ENCODE data around the gene NCBP2.
"Not testable (repeated sequence)": the region's sequence is repeated elsewhere in the genome, so short reads cannot be mapped to it uniquely, and the experiment has no call there.

NCBP2 gene

DNA sequence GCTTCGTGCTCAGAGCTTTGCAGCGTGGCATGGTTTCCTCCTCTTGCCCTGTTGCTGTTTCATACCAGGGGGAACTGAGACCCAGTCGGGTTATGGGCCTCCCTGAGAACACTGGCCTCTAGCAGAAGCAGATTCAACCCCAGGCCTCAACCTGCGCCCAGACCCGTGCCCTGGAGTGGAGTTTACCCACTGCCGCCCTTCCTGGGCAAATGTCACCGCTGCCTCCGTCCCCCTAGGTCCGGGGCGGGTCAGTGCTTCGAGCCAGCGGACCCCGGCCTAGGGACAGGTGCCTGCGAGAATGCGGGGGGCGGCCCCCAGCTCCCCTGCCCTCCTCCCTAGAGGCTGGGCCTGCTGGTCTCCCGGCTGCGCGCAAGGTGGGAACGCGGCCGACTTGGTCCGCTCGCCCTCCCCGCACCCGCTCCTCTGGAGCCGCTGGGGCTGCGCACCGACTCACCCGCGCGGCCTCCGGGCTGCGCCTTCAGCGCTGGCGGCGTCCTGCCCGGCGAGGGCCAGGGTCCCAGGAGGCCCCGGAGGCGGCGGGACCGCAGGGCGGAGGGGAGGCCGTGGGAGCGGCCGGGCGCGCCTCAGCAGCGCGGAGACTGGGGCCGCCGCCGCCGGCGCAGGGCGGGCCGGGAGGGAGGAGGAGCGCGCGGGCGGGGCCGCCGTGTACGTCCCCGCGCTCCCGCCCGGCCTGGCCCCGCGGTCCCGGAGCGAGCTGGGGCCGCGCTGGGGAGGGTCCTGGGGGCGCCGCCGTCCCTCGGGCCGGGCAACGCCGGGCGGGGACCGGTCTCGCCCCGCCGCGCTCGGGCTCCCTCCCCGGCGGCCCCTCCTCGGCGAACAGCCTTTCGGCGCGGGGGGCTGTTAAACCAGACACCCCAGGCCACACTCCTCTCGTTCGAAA is 26.2 kb upstream of the NCBP2 start, which contains the start of gene PIGZ:
Gene PIGZ, minus strand, starts transcription at position 601 of the 901 bp plus-strand sequence. CDS start 16,802 bp downstream, outside the sequence.
- peak in 1 of 2 experiments; percentile 23 for DNase-seq

DNA sequence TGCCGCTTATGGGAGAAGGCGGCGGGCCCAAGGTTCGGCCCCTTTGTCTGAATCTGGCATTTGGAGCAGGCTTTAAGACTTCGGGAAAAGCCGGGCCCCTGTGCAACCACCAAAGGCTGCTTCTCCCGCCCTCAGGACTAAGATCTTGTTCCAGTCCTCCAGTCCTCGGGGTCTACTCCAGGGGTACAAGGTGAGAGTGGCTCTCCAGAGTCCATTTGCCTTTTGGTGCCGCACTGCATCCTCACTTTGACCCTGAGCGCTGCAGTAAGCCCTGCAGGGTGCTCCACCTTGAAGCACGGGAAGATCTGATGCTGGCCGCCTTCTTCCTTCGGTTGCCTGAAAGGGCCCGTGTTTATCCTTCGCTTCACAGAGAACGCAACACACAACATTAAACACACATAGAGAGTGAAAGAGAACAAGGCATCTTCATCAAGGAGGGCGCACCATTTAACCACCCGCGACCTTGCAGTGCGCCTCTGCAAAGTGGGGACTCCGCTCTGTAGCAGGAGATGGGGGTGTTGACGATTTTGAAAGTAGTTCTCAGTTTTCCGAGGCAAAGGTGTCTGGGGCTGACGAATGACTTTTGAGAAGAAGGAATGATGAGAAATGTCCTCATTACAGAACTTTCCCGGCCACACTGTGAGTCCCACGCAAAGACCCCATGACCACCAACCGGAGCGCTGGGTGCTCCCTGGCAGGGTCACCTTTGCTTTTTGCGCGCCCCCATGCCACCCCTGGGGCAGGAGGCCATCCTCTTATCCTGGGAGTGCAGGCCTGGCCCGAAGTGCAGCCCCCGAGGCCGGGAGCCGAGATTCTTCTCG is 25.3 kb upstream of the NCBP2 start:
- no peak for DNase-seq

DNA sequence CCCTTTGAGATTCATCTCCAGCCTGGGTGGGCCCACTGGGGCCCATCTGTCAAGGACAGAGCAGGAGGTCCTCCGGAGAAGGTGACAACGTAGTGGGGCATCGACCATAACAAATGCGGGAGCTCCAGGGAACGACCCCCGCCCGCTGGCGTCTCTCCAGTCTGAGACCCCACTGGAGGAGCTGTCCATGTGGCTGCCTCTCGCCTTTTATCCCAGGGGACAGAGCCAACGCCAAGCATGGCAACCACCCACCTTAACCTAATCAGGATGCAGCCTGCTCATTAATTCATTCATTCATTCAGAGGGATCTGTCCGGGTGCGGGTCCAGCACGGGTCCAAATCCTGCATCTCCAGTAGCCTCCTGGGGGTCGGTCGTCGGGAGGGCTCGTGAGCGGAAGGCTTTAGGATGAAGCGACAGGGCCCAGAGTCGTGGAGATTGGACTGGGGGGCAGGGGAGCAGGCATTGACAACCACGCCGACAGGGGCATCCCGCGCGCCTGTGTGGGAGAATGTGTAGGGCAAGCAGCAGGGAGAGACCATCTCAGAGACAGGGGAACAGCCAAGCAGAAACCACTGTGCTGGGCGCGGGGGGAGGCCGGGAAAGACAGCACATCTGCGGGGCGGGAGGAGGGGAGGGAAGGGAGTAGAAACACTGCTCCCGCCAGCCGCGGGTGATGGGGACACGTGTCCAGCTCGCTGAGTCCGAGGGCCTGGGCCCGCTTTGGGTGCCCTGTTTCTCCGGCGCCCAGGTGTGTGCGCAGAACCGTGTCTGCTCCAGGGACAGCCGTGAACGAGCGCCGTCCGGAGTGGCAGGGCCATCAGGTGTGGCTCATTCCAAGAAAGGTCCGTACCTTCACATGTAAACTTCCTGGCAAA is 24.4 kb upstream of the NCBP2 start:
- DNase-seq: no peak

- no peak for DNase-seq
These were observed 23.5 kb upstream of the NCBP2 start for GRCh38 chr3:196965804-196966173.

DNA sequence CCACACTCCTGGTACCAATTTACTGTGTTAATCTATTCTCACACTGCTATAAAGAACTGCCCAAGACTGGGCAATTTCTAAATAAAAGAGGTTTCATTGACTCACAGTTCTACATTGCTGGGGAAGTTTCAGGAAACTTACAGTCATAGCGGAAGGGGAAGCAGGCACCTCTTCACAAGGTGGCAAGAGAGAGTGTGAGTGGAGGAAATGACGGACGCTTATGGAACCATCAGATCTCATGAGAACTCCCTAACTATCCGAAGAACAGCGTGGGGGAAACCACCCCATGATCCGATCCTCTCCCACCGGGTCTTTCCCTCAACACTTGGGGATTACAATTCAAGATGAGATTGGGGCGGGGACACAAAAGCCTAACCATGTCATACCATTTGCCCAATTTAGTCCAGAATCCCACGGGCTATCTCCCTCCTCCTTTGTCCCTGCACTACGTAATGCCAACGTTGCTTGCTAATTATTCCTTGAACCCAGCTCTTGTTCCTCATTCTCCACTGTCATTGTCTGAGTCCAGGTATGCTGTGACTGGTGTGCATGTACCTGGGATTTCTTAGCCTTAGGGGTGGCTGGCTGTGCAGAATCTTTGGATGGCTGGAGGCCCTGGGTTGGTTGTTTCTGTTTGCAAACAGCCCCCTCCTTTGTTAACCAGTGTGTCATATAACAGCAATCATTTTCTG is 22.9 kb upstream of the NCBP2 start:
- no peak for DNase-seq

GRCh38 chr3:196963631-196963953 is 21.3 kb upstream of the NCBP2 start:
- DNase-seq: no peak

DNA sequence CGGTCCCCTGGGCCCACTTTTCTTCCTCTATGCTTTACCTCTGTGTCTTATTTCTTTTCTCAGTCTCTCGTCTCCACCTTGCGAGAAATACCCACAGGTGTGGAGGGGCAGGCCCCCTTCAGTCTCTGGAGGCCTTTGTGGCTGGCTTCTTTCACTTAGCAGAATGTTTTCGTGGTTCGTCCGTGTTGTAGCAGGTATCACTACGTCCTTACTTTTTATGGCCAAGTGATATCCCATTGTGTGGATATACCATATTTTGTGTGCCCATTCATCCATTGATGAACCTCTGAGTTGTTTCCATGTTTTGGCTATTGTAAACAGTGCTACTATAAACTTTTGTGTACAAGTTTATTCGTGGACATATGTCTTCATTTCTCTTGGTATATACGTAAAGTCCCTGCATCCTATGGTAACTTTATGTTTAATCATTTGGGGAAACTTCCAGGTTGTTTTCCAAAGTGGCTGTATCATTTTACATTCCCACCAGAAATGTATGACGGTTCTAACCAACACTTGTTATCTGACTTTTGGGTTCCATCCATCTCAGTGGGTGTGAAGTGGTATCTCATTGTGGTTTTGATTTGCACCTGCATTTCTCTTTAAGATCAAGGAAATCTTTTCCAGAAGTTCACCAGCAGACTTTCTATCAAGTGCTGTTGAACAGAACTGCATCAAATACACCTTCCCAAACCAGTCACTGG is 20.8 kb upstream of the NCBP2 start:
- DNase-seq: no peak

DNA sequence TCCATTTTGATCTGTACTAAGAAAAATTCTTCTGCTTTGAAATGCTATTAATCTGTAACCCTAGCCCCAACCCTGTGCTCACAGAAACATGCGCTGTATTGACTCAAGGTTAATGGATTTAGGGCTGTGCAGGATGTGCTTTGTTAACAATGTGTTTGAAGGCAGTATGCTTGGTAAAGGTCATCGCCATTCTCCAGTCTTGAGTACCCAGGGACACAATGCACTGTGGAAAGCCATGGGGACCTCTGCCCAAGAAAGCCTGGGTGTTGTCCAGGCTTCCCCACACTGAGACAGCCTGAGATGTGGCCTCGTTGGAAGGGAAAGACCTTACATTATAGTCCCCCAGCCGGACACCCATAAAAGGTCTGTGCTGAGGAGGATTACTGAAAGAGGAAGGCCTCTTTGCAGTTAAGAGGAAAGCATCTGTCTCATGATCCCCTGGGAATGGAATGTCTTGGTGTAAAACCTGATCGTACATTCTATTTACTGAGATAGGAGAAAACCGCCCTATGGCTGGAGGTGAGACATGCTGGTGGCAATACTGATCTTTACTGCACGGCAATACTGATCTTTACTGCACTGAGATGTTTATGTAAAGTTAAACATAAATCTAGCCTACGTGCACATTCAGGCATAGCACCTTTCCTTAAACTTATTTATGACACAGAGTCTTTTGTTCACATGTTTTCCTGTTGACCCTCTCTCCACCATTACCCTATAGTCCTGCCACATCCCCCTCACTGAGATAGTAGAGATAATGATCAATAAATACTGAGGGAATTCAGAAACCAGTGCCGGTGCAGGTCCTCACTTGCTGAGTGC is 20.0 kb upstream of the NCBP2 start:
- DNase-seq: no peak

- DNase-seq: no peak
These were observed 12.5 kb upstream of the NCBP2 start for GRCh38 chr3:196954832-196955231.

DNA sequence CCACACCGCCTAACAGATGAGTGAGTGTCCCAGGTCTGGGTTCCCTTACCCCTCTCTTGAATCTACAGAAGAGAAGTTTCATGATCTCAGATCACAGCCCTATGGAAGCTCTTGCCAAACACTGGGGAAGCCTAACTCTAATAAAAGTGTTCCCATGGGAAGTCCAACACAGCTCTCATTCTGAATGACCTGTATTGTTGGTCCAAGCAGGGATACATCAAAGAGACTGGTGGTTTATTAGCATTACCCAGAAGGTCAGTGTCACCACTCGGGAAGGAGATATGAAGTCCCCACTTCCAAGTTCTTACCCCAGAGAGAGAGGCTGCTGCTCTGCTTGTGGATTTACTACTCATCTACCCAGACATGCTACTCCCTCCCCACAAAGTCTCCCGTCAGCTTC is 9.0 kb upstream of the NCBP2 start:
- no peak for DNase-seq

DNA sequence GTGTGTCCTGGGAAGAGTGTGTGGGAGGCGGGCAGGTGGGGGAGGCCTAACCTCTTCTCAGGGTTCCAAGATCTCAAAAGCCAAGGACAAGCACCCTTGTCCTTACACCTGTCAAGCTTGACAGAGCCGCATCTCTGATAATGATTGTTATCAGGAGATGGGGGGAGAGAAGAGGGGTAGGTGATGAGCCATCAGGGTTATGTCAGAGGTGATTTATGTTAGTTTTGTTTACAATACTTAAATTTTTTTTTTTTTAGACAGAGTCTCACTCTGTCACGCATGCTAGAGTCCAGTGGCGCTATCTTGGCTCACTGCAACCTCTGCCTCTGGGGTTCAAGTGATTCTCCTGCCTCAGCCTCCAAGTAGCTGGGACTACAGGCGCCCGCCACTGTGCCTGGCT is 7.4 kb upstream of the NCBP2 start:
- DNase-seq: no peak

- DNase-seq: no peak
These were observed 6.9 kb upstream of the NCBP2 start for GRCh38 chr3:196949285-196949619.

DNA sequence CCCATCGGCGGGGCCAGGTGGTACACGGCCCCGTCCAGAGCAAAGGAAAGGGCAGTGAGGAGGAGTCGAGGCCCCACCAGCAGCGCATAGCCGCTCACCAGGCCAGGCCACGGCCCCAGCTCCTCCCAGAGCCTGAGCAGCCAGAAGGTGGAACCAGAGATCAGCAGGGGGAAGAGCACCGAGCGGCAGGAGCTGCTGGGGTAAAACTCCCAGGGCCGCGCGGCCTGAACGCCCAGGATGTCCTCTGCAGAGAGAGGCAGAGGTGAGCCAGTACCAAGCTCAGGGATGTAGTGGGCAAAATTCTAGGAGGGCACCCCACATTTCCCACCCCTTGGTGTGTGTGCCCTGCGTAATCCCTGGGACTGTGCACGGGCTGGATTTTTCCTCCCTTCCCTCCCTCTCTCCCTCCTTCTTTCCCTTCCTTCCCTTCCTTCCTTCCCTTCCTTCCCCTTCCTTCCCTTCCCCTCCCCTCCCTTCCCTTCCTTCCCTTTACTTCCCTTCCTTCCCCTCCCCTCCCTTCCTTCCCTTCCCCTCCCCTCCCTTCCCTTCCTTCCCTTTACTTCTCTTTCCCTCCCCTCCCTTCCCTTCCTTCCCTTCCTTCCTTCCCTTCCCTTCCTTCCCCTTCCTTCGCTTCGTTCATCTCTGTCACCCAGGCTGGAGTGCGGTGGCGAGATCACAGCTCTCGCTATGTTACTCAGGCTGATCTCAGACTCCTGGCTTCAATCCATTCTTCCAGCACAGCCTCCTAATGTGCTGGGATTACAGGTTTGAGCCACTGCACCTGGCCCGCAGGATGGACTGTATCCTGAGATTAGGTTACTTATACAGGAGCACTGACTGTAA is 6.3 kb upstream of the NCBP2 start:
- DNase-seq: no peak

- DNase-seq: no peak
These were observed 5.6 kb upstream of the NCBP2 start for GRCh38 chr3:196947860-196948441.

DNA sequence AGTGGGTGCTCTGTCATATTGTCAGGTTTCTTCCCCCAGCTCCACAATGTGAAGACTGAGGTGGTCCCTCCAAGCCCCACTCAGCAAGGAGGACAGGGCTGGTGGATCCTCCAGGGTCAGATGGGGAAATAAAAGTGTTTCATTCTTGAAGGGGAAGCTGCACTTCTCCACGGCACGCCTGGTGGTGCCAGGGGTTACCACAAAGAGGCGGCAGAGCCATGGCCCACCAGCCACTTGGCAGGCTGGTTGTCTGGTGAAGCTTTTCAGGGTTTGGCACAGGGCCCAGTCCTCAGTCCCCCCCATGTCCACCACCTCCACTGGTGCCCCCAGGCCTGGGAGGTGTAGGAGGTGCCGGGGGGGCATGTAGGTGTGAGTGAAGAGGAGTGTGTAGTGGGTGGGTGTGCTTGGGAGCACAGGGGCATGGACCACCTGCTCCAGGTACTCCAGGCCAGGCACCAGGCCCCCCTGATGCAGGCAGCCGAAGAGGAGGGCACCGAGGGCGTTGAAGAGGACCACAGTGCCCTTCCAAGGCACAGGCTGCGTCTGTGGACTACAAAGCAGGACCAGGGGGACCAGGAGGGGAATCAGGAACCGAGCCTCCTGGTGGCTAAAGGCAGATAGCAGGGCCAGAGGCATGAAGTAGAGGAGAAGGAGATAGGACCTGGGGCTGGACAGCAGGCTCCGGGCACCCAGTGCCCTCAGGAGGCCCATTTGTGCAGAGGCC is 5.0 kb upstream of the NCBP2 start:
- DNase-seq: no peak

DNA sequence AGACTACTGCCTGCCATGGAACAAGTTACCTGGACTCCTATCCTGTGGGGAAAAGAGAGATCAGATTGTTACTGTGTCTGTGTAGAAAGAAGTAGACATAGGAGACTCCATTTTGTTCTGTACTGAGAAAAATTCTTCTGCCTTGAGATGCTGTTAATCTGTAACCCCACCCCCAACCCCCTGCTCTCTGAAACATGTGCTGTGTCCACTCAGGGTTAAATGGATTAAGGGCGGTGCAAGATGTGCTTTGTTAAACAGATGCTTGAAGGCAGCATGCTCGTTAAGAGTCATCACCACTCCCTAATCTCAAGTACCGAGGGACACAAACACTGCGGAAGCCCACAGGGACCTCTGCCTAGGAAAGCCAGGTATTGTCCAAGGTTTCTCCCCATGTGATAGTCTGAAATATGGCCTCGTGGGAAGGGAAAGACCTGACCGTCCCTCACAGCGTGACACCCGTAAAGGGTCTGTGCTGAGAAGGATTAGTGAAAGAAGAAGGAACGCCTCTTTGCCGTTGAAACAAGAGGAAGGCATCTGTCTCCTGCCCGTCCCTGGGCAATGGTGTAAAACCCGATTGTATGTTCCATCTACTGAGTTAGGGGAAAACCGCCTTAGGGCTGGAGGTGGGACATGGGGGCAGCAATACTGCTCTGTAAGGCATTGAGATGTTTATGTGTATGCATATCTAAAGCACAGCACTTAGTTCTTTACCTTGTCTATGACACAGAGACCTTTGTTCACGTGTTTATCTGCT is 1.9 kb upstream of the NCBP2 start:
- DNase-seq: not testable (repeated sequence)

DNA sequence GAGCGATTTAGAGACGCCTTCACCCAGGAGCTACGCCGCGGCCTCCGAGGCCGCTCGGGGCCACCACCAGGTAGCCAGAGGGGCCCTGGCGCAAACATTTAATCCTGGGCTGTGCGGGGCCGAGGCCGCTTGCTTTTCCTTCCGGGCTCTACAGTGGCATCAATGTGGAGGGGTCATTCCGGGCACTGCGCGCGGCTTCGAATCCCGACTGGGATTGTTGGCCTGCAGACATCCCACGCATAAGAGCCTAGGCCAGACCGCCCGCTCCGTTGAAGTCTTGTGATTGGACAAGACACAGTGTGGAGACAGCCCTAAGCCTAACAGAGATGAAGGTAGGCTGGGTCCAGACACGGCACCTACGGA is 568 bp upstream of the NCBP2 start:
- DNase-seq: no peak

DNA sequence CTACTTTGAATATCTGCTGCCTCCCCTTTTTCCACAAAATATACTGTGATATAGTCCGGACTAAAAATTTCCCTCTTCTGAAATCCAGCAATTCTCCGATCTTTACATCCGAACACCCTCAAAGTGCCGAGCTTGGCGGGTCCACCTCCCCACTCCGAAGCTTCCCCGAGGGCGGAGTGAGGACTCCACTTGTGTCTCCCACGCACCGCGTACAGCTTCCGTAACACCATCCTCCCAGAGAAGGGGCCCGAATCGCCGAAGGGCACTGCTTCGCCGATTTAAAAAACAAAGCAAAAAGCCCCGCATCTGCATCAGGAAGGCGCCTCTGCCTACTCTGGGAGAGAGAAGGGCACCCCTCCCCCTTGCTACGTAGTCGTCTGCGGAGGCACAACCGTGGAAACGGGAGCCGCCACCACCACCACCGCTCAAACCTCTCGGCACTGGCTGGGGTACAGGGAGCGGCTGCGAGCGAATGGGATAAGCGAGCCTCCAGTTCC is 551 bp downstream of the NCBP2 start:
- peak in 1 of 2 experiments; percentile 43 for DNase-seq
